K562 (cell line): ENCODE results near the gene STK33. TPM values are rescaled to one million over a fixed set of nuclear protein-coding genes. Genes with fewer than 3 reads are reported as not detected.
A peak's percentile ranks its signal among the peaks of the same experiment; 100 is the strongest.

Experiments used
- ATAC-seq: fragments of 200-7000 bp; cut with Tn5 transposase; 3 replicates; pipeline ENCODE4 v1.9.1; 2020; ENCODE audit warnings: moderate library complexity
- BruUV-seq: library from RNA; stranded (reverse); fragments of 400-500 nt; replicated peaks from 2 replicates; lab custom pipeline; 2021; lab: Mats Ljungman, UMichigan
- CTCF ChIA-PET: fragments of 300-600 bp; formaldehyde crosslinking; extraction: SDS; loops from one replicate; lab custom pipeline; 2021; ENCODE audit warnings: low intra/inter-chr PET ratio; lab: Yijun Ruan, JAX
- POLR2A ChIA-PET: fragments of 300-600, 350-650 bp; sonication (Branson Sonifier 250); formaldehyde crosslinking; extraction: SDS; loops from one replicate; lab custom pipeline; 2021; ENCODE audit warnings: antibody characterized with exemption, inconsistent platforms; lab: Yijun Ruan, JAX
- DNase-seq, 4 experiments: peaks; one replicate each; pipeline versions ENCODE4 v3.0.0 to v3.0.0-alpha.2; 2011 to 2018; ENCODE audit warnings: low spot score in 3 of 4, mixed read lengths in 3 of 4; ENCODE audit errors: extremely low read depth in 1 of 4
- FAIRE-seq: peaks from 2 replicates; lab custom pipeline; 2011; peaks lifted over from hg19 to GRCh38; lab: Jason Lieb, UNC
- H2AFZ ChIP-seq: 2 replicates; pipeline ENCODE4 v1.6.0; 2011; ENCODE audit warnings: low read depth, low read length, control low read depth, inconsistent platforms
- H3K27ac ChIP-seq: fragments of 200-600 bp; 3 replicates; pipeline ENCODE4 v1.8.0; 2011; ENCODE audit warnings: low read depth, mild to moderate bottlenecking, control low read depth, inconsistent platforms, low read length, moderate library complexity, mixed read lengths; ENCODE audit errors: extremely low read depth
- H3K27me3 ChIP-seq, 2 experiments: fragments of 300-600 bp in 1 of 2; 2 replicates in 1 of 2; 3 replicates in 1 of 2; pipeline versions ENCODE4 v1.6.0 to v1.8.0; 2011; ENCODE audit warnings: inconsistent platforms in 2 of 2, low read length in 2 of 2, mild to moderate bottlenecking in 1 of 2, mixed read lengths in 1 of 2, moderate library complexity in 1 of 2; ENCODE audit not compliant: control insufficient read depth in 2 of 2, insufficient read depth in 2 of 2
- H3K36me3 ChIP-seq: fragments of 300-600 bp; 3 replicates; pipeline ENCODE4 v1.8.0; 2011; ENCODE audit warnings: mild to moderate bottlenecking, low read length, inconsistent platforms; ENCODE audit not compliant: control insufficient read depth, insufficient read depth
- H3K4me1 ChIP-seq, 2 experiments: fragments of 200-600 bp in 1 of 2; replicated peaks in 1 of 2; 2 replicates in 1 of 2; 3 replicates in 1 of 2; pipeline versions ENCODE4 v1.5.1 to v1.8.0; 2011; ENCODE audit warnings: inconsistent platforms in 2 of 2, low read length in 2 of 2, mild to moderate bottlenecking in 1 of 2, mixed read lengths in 1 of 2, moderate library complexity in 1 of 2; ENCODE audit not compliant: control insufficient read depth in 2 of 2, insufficient read depth in 2 of 2
- H3K4me2 ChIP-seq: 2 replicates; pipeline ENCODE4 v1.6.1; 2011; ENCODE audit warnings: low read length, control low read depth, inconsistent platforms, mixed read lengths; ENCODE audit not compliant: insufficient read depth
- H3K4me3 ChIP-seq: fragments of 200-600 bp; sonication (generic), shearing (Covaris generic); 2 replicates; pipeline ENCODE4 v1.5.1; 2016; ENCODE audit warnings: control low read depth, inconsistent platforms
- H3K79me2 ChIP-seq: fragments of 200-600 bp; 3 replicates; pipeline ENCODE4 v1.8.0; 2011; ENCODE audit warnings: low read length, inconsistent platforms; ENCODE audit not compliant: control insufficient read depth, insufficient read depth
- H3K9ac ChIP-seq, 2 experiments: 2 replicates each; pipeline versions ENCODE4 v1.6.0 to v1.6.1; 2011; ENCODE audit warnings: low read depth in 2 of 2, low read length in 2 of 2, control low read depth in 1 of 2, inconsistent platforms in 1 of 2, mild to moderate bottlenecking in 1 of 2, mixed read lengths in 1 of 2; ENCODE audit not compliant: insufficient read depth in 1 of 2
- H3K9me1 ChIP-seq: one replicate; pipeline ENCODE4 v1.6.0; 2011; ENCODE audit warnings: inconsistent platforms, mild to moderate bottlenecking, low read length, moderate library complexity; ENCODE audit not compliant: control insufficient read depth, insufficient read depth
- H3K9me3 ChIP-seq: replicated peaks from 2 replicates; pipeline ENCODE4 v1.5.1; 2011; ENCODE audit warnings: low read depth, low read length, inconsistent platforms; ENCODE audit not compliant: control insufficient read depth, insufficient read depth
- H4K20me1 ChIP-seq: replicated peaks from 2 replicates; pipeline ENCODE4 v1.6.1; 2011; ENCODE audit warnings: low read length, inconsistent platforms, mixed read lengths; ENCODE audit not compliant: control insufficient read depth, insufficient read depth
- EHMT2 ChIP-seq: fragments of 450-650 bp; IDR thresholded peaks from 2 replicates; pipeline ENCODE4 v1.6.1; 2018; ENCODE audit warnings: antibody characterized with exemption
- GATAD2B ChIP-seq: fragments of 450-650 bp; IDR thresholded peaks from 2 replicates; pipeline ENCODE4 v1.6.1; 2017; ENCODE audit warnings: mild to moderate bottlenecking, borderline replicate concordance
- KDM2B ChIP-seq: fragments of 250-450 bp; sonication (Bioruptor Pico); IDR thresholded peaks from 2 replicates; pipeline ENCODE4 v1.8.0; 2021; ENCODE audit warnings: mild to moderate bottlenecking, moderate library complexity
- MIER1 ChIP-seq: fragments of 450-650 bp; IDR thresholded peaks from 2 replicates; pipeline ENCODE4 v1.6.1; 2016; ENCODE audit warnings: antibody characterized with exemption, mild to moderate bottlenecking, low read depth
- MXI1 ChIP-seq: IDR thresholded peaks from 2 replicates; pipeline ENCODE4 v1.6.1; 2011; ENCODE audit warnings: low read depth, mild to moderate bottlenecking, improper control_type of control experiment, low read length
- PRMT5 ChIP-seq: sonication (generic); formaldehyde crosslinking; IDR thresholded peaks from 2 replicates; pipeline ENCODE4 v1.5.0; 2020; ENCODE audit warnings: missing genetic modification reagents
- REST ChIP-seq, 2 experiments: fragments of 450-650 bp; formaldehyde crosslinking in 1 of 2; IDR thresholded peaks; 2 replicates each; pipeline versions ENCODE4 v1.4.0 to v1.6.1; 2014 to 2020; ENCODE audit warnings: mild to moderate bottlenecking in 2 of 2, borderline replicate concordance in 1 of 2, low read depth in 1 of 2
- WGBS: fragments of 100-300 bp; shearing (Covaris generic); methylation state at CpG from one replicate; pipeline ENCODE4 v1.1.6; 2016; ENCODE audit warnings: low coverage, mixed read lengths; ENCODE audit not compliant: insufficient coverage; ENCODE audit errors: missing lambda C conversion rate; 5-methylcytosine and 5-hydroxymethylcytosine counted together
- in situ Hi-C: fragments of 300-500 bp; cut with MboI; formaldehyde crosslinking; loops from 4 replicates; pipeline ENCODE4 v1.15.0; 2018; ENCODE audit warnings: inconsistent platforms, mixed read lengths
- intact Hi-C: fragments of 100-400 bp; cut with micrococcal nuclease; formaldehyde crosslinking; loops from 2 replicates; pipeline ENCODE4 v1.14.2; 2022
- polyA plus RNA-seq, 8 experiments: library from polyadenylated mRNA; depleted of rRNA in 4 of 8; stranded (reverse) in 5 of 8; unstranded in 3 of 8; fragments of >200 nt; fragmentation: Nextera tagmentation in 2 of 8; fragmentation: Illumina TruSeq in 1 of 8; extraction: Ambion mirVana in 2 of 8; extraction: Trizol in 1 of 8; gene quantifications; 2 replicates each; pipeline versions ENCODE4 v1.2.1 to v1.2.3, GENCODE V29; 2011 to 2014; ENCODE audit warnings: inconsistent platforms in 1 of 8, missing spikeins in 1 of 8
- total RNA-seq, 7 experiments: library from RNA; depleted of rRNA in 6 of 7; stranded (reverse); fragments of >200 nt in 6 of 7; fragmentation: Illumina TruSeq in 2 of 7; extraction: Trizol in 2 of 7; gene quantifications; 2 replicates each; pipeline versions ENCODE4 v1.2.1 to v1.2.3, GENCODE V29; 2011 to 2021; ENCODE audit warnings: low replicate concordance in 1 of 7

Gene STK33
- total and polyA plus RNA-seq, 9 of the 15 experiments (the other 6 are each of a cell fraction or from before 2014, with no cell fraction given) = not detected

DNA sequence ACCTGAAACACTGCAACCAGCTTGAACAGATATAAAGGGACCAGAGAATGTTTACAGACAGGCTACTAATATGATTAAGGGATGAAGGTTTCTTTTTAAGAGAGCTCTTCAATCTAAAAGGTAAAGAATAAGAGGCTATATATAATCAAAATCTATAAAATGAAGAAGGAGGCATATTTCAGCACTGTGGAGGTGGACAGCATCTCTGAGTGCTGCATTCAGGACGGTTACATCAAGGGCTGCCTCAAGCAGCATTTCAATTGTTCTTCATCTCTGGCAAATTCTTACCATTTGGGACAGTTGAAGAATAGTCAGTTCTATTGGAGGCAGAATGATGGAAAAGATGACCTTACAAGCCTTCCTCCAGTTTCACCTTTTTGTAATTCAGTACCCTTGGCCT, 190.7 kb downstream of the STK33 start:
- CTCF ChIA-PET = no interaction called here

More for the DNA sequence above, 190.7 kb downstream of the STK33 start:
- FAIRE-seq (no peak), ATAC-seq (no peak)
- no peaks in the 10 kb centered on the region for H3K9me1 ChIP-seq
- H2AFZ ChIP-seq = no peak overlapping the region
- no peak overlapping the region for H3K27ac ChIP-seq
- WGBS = 0% methylated on average over 1 of the region's 1 CpG
- H3K4me1 ChIP-seq = no peaks in the 10 kb centered on the region
- no peaks in the 10 kb centered on the region for H3K27me3 ChIP-seq
- no peaks in the 10 kb centered on the region for H3K79me2 ChIP-seq
- no TSS peak for BruUV-seq
- no peak overlapping the region for H3K4me3 ChIP-seq
- POLR2A ChIA-PET = no interaction called here
- no peaks in the 10 kb centered on the region for H4K20me1 ChIP-seq
- TF ChIP-seq KDM2B (CRISPR knock-in tag) (no peak), MXI1 (no peak), EHMT2 (peak; percentile 85), MIER1 (peak; percentile 81), REST (IDR thresholded peaks at IDR 0.05; ENCODE audit: borderline replicate concordance) (peak; percentile 94), REST (CRISPR knock-in tag; IDR thresholded peaks at IDR 0.05; ENCODE audit: low read depth) (peak; percentile 84; the same call in 1 of the 2 replicates), GATAD2B (no peak), PRMT5 (CRISPR knock-in tag) (peak; percentile 44; the same call in 1 of the 2 replicates)
- TF ChIP-seq, all 486 proteins: peak for 4
- intact Hi-C loops = no loop called here
- no peak for DNase-seq
- in situ Hi-C loops = no loop called here
- no peaks in the 10 kb centered on the region for H3K36me3 ChIP-seq
- no peaks in the 10 kb centered on the region for H3K9me3 ChIP-seq
- no peak overlapping the region for H3K4me2 ChIP-seq
- no peak overlapping the region for H3K9ac ChIP-seq
